ENCODE measurements around the gene PITX2. TPM values are rescaled to one million over a fixed set of nuclear protein-coding genes. Genes with fewer than 3 reads are reported as not detected.
A peak's percentile ranks its signal among the peaks of the same experiment; 100 is the strongest.

Gene PITX2
- total RNA-seq, 1 donor from 2014 or later = 1.3 TPM

DNA sequence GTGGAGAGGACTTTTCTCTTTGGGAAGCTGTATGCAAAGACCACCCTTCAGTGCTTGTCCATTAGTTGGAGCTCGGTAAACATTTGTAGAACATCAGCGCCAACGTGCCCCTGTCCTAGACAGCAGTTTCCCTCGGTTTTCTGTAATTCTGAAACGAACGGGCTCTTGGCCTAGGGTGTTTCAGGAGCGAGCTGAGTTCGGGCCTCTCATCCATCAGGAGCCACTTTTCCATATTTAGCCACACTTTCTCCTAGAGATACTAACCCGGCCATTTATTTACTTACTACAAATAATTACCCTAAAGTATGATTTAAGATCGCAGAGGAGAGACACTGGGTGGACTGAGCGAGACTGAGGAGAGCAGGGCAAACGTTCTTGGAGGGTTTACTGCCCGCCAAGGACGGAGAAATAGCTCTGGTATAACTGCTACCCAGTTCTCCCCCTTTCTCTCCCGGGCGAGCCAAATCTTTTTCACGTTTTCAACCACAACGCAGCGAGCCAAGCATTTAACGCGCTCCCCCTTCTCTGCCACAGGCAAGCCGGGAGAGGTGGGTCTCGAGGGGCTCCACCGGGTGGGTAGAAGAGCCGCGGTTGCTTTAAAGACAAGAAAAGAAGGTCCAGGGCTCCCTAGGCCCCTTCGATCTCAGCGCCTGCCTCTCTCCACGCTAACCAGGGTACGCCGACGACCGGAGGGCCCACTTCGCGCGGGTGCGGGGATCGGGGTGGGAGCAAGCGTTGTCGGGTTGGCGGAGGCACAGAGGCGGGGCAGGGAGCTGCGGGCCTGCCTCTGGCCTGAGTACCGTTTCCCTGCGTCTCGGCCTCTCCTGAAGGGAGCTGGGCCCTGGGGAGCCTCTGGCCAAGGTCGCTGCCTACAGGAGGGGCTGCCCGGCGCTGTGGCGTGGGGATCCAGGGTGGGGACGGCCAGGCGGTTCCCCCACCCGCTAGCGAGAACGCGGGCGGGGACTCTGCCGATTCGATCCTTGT lies 10.8 kb upstream of the PITX2 start:
- DNase-seq = no peak
- peaks cover 36% of the 10 kb centered on the region for H3K27me3 Mint-ChIP-seq (ENCODE audit: unreplicated experiment)
- peaks cover 10% of the 10 kb centered on the region for H3K9me3 Mint-ChIP-seq (ENCODE audit: unreplicated experiment)
- H3K4me1 Mint-ChIP-seq (ENCODE audit: low read depth, unreplicated experiment) = peaks cover 24% of the 10 kb centered on the region
- H3K36me3 Mint-ChIP-seq (ENCODE audit: unreplicated experiment) = no peaks in the 10 kb centered on the region
- TF ChIP-seq, protein P1, sequence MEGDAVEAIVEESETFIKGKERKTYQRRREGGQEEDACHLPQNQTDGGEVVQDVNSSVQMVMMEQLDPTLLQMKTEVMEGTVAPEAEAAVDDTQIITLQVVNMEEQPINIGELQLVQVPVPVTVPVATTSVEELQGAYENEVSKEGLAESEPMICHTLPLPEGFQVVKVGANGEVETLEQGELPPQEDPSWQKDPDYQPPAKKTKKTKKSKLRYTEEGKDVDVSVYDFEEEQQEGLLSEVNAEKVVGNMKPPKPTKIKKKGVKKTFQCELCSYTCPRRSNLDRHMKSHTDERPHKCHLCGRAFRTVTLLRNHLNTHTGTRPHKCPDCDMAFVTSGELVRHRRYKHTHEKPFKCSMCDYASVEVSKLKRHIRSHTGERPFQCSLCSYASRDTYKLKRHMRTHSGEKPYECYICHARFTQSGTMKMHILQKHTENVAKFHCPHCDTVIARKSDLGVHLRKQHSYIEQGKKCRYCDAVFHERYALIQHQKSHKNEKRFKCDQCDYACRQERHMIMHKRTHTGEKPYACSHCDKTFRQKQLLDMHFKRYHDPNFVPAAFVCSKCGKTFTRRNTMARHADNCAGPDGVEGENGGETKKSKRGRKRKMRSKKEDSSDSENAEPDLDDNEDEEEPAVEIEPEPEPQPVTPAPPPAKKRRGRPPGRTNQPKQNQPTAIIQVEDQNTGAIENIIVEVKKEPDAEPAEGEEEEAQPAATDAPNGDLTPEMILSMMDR (IDR thresholded peaks at IDR 0.05; ENCODE audit: partially characterized antibody, unreplicated experiment) = no peak
- H3K4me3 Mint-ChIP-seq (ENCODE audit: unreplicated experiment) = peak overlapping the region; percentile 78
- H3K27ac Mint-ChIP-seq (ENCODE audit: unreplicated experiment) = peak overlapping the region; percentile 15

DNA sequence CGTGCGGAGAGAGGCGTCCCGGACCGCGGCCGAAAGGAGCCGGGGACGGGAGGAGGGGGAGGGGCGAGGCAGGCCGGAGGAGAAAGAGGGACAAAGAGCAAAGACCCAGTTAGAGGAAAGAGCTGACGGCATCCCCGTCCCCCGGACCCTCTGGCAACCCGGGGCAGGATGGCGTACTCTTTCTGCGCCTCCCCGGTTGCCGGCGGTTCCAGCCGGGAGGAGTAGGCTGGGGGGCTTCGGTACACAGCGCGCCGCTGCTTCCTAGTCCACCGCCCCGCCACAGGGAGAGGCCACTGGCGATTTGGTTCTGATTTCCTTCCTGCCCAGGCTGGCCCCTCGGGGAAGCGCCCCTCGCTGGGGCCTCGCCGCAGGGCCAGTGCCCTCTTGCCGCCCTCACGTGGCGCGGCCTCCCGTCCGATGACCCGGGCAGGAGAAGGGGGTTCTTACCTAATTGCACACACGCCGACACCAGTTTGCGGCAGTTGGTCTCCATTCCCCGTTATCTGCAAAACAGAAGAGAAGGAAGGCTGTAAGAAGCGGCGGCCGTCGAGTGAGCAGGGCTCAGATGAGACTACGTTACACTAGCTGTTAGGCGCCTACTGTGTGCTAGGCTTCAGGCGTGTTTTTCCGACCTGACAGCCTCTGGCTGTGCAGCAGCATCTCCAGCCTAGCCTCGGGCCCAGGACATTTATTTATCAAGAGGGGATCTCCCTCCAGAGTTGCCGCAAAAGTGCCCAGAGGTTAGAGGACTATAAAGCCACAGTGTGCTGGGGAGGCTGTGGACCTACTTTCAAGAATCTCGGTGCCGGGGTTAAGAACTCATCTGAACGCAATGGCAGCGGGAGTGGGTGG lies 9.9 kb upstream of the PITX2 start:
- Mint-ChIP-seq H3K9me3 (ENCODE audit: unreplicated experiment) (peaks cover 6% of the 10 kb centered on the region), H3K4me3 (ENCODE audit: unreplicated experiment) (peak overlapping the region; percentile 88), H3K27me3 (ENCODE audit: unreplicated experiment) (peaks cover 32% of the 10 kb centered on the region), H3K27ac (ENCODE audit: unreplicated experiment) (no peak overlapping the region), H3K4me1 (ENCODE audit: low read depth, unreplicated experiment) (peaks cover 26% of the 10 kb centered on the region), H3K36me3 (ENCODE audit: unreplicated experiment) (no peaks in the 10 kb centered on the region)
- DNase-seq = no peak
- TF ChIP-seq, protein P1 (IDR thresholded peaks at IDR 0.05; ENCODE audit: partially characterized antibody, unreplicated experiment) = no peak

DNA sequence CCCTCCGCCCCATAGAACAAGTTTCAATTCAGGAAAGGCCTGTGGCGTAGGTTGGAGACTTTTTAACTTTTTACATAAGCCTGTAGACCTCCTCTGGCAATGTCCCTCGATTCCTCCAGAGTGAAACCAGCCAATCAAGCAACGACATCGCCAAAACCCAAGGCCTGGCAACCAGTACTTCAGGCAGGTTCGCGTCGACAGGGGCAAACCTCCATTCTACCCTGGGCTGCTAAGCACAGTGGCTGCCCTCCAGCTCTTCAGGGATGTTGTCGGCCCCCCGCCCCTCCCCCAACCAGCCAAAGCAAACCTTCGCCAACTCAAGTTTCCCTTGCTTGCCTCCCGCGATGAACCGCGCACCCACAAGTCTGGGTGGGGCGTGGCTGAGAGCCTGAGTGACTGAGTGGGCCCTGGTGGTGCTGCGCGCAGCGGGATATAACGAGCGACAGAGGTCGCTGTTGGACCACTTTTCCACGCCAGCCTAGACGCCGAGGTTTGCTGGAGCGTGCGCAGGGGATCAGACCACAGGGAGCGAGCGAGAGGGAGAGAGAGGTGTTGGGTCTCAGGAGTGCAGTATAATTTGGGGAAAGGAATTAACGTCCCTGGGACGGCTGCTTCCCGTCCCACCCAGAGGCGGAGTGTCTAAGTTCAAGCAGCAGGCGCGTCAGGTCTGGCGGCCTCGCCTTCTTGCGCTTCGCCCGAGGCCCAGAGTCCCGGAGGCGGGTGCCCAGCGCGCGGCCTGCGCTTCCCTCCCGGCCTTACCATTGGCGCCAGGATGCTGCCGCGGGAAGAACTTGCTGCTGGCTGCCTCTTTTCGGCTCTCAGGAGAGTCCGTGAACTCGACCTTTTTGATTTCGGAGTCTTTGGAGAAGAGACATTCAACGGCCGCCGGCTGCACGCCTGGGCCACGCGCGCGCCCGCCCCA lies 9.0 kb upstream of the PITX2 start:
- H3K9me3 Mint-ChIP-seq (ENCODE audit: unreplicated experiment) = peaks cover 6% of the 10 kb centered on the region
- TF ChIP-seq, protein P1 (IDR thresholded peaks at IDR 0.05; ENCODE audit: partially characterized antibody, unreplicated experiment) = peak; percentile 86
- peaks cover 22% of the 10 kb centered on the region for H3K4me1 Mint-ChIP-seq (ENCODE audit: low read depth, unreplicated experiment)
- peak; percentile 85 for DNase-seq
- no peak overlapping the region for H3K27ac Mint-ChIP-seq (ENCODE audit: unreplicated experiment)
- peak overlapping the region; percentile 88 for H3K4me3 Mint-ChIP-seq (ENCODE audit: unreplicated experiment)
- H3K36me3 Mint-ChIP-seq (ENCODE audit: unreplicated experiment) = no peaks in the 10 kb centered on the region
- H3K27me3 Mint-ChIP-seq (ENCODE audit: unreplicated experiment) = peaks cover 31% of the 10 kb centered on the region

DNA sequence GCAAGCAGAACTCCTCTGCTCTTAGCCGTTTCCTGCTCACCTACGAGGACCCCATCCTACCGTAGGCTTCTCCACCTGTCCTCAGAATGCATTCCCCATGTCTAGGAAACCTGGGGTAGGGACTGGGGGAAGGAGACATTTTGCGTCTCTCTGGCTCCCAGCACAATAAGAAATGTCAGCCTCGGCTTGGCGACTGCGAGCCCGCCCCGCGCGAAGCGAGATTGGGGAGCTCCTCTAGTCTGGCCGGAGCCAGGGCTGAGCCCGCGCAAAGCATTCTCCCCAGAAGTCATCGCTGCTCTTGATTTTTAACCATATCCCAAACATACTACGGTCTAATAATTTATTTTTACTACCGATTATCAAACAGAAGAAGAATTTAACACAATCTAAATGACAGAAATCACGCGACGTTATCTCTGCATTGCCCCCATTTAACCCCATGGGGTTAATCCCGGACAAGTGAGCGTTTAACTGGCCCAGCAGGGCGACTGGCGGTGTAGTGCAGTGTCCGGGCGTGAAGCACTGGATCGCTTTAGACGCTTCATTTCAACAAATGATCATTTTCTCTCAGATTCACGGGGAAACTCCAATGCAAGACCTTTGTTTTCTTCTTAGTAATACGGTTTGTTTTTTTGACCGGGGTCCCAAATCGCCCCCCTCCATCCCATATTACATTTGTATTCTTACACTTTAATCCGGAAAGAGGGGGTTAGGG lies 8.0 kb upstream of the PITX2 start:
- no peaks in the 10 kb centered on the region for H3K36me3 Mint-ChIP-seq (ENCODE audit: unreplicated experiment)

More for the DNA sequence above, 8.0 kb upstream of the PITX2 start:
- H3K4me3 Mint-ChIP-seq (ENCODE audit: unreplicated experiment) = peak overlapping the region; percentile 75
- peaks cover 7% of the 10 kb centered on the region for H3K9me3 Mint-ChIP-seq (ENCODE audit: unreplicated experiment)
- H3K4me1 Mint-ChIP-seq (ENCODE audit: low read depth, unreplicated experiment) = peaks cover 22% of the 10 kb centered on the region
- H3K27me3 Mint-ChIP-seq (ENCODE audit: unreplicated experiment) = peaks cover 39% of the 10 kb centered on the region
- TF ChIP-seq, protein P1 (IDR thresholded peaks at IDR 0.05; ENCODE audit: partially characterized antibody, unreplicated experiment) = no peak
- DNase-seq = no peak
- no peak overlapping the region for H3K27ac Mint-ChIP-seq (ENCODE audit: unreplicated experiment)
